ENCODE data around the gene ANKRD34B.

DNA sequence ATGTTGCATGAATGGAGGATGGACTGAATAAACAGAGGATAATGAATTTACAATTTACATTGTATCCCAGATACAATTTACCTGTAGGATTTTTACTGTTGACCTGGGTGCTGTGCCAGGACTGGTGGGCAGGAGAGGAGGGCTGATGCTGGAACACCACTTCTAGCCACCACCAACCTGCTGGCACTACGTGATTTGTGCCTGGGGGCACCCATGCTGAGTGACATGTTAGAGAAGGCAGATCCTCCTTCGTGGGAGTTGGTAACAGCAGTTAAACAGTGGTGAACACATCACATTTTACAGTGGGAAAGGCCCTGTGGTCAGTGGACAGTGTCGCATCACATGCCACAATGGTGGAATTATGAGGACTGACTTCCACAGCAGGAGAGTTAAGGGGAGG, 3.0 kb upstream of the ANKRD34B start:
- TF ChIP-seq, protein P1, sequence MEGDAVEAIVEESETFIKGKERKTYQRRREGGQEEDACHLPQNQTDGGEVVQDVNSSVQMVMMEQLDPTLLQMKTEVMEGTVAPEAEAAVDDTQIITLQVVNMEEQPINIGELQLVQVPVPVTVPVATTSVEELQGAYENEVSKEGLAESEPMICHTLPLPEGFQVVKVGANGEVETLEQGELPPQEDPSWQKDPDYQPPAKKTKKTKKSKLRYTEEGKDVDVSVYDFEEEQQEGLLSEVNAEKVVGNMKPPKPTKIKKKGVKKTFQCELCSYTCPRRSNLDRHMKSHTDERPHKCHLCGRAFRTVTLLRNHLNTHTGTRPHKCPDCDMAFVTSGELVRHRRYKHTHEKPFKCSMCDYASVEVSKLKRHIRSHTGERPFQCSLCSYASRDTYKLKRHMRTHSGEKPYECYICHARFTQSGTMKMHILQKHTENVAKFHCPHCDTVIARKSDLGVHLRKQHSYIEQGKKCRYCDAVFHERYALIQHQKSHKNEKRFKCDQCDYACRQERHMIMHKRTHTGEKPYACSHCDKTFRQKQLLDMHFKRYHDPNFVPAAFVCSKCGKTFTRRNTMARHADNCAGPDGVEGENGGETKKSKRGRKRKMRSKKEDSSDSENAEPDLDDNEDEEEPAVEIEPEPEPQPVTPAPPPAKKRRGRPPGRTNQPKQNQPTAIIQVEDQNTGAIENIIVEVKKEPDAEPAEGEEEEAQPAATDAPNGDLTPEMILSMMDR (IDR thresholded peaks at IDR 0.05; ENCODE audit: borderline replicate concordance, extremely low read depth, low read length, poor library complexity, severe bottlenecking) = no peak
- TF ChIP-seq EZH2 (IDR thresholded peaks at IDR 0.05; ENCODE audit: borderline replicate concordance, low read depth, low read length, severe bottlenecking) = no peak

All from DND-41 (cell line).